Measurements from ENCODE around the gene ZNF763.
A peak's percentile ranks its signal among the peaks of the same experiment; 100 is the strongest.
"Not testable (repeated sequence)": the region's sequence is repeated elsewhere in the genome, so short reads cannot be mapped to it uniquely, and the experiment has no call there.

The ZNF763 gene

GRCh38 chr19:11973019-11973810 is 8.4 kb downstream of the ZNF763 start:
- Histone ChIP-seq H3K9ac (ENCODE audit: low read length) (no peak overlapping the region), H3K4me1 (ENCODE audit: control insufficient read depth, insufficient read depth, low read length) (no peaks in the 10 kb centered on the region)
- no peak for DNase-seq (ENCODE audit: low read depth)

GRCh38 chr19:11978492-11979100 is 13.8 kb downstream of the ZNF763 start:
- no peak for DNase-seq (ENCODE audit: low read depth)
- H3K4me3 ChIP-seq (ENCODE audit: low read length): peak overlapping the region; percentile 67
- peaks cover 82% of the 10 kb centered on the region for H3K9me3 ChIP-seq (ENCODE audit: control insufficient read depth, low read length)
- peaks cover 30% of the 10 kb centered on the region for H3K36me3 ChIP-seq (ENCODE audit: control insufficient read depth, insufficient read depth, low read length, severe bottlenecking)
- H3K27me3 ChIP-seq (replicated peaks; ENCODE audit: control insufficient read depth, insufficient read depth, low read length): no peaks in the 10 kb centered on the region
- H3K4me1 ChIP-seq (ENCODE audit: control insufficient read depth, insufficient read depth, low read length): no peaks in the 10 kb centered on the region
- no peak overlapping the region for H3K9ac ChIP-seq (ENCODE audit: low read length)

More at GRCh38 chr19:11973019-11973810, 8.4 kb downstream of the ZNF763 start:
- Histone ChIP-seq H3K36me3 (ENCODE audit: control insufficient read depth, insufficient read depth, low read length, severe bottlenecking) (peaks cover 13% of the 10 kb centered on the region), H3K27me3 (replicated peaks; ENCODE audit: control insufficient read depth, insufficient read depth, low read length) (no peaks in the 10 kb centered on the region), H3K4me3 (ENCODE audit: low read length) (no peak overlapping the region), H3K9me3 (ENCODE audit: control insufficient read depth, low read length) (peaks cover 40% of the 10 kb centered on the region)

- Histone ChIP-seq H3K27me3 (replicated peaks; ENCODE audit: control insufficient read depth, insufficient read depth, low read length) (no peaks in the 10 kb centered on the region), H3K36me3 (ENCODE audit: control insufficient read depth, insufficient read depth, low read length, severe bottlenecking) (peaks cover 30% of the 10 kb centered on the region), H3K4me1 (ENCODE audit: control insufficient read depth, insufficient read depth, low read length) (no peaks in the 10 kb centered on the region), H3K9ac (ENCODE audit: low read length) (no peak overlapping the region), H3K9me3 (ENCODE audit: control insufficient read depth, low read length) (peaks cover 80% of the 10 kb centered on the region), H3K4me3 (ENCODE audit: low read length) (peak overlapping the region; percentile 67)
- DNase-seq (ENCODE audit: low read depth): no peak
Observed at GRCh38 chr19:11979527-11979926, 14.7 kb downstream of the ZNF763 start.

- H3K27me3 ChIP-seq (replicated peaks; ENCODE audit: control insufficient read depth, insufficient read depth, low read length): no peaks in the 10 kb centered on the region
- no peaks in the 10 kb centered on the region for H3K4me1 ChIP-seq (ENCODE audit: control insufficient read depth, insufficient read depth, low read length)
- H3K9me3 ChIP-seq (ENCODE audit: control insufficient read depth, low read length): peaks cover 57% of the 10 kb centered on the region
- peak overlapping the region; percentile 67 for H3K4me3 ChIP-seq (ENCODE audit: low read length)
- DNase-seq (ENCODE audit: low read depth): no peak
- peaks cover 22% of the 10 kb centered on the region for H3K36me3 ChIP-seq (ENCODE audit: control insufficient read depth, insufficient read depth, low read length, severe bottlenecking)
- H3K9ac ChIP-seq (ENCODE audit: low read length): no peak overlapping the region
Observed at GRCh38 chr19:11982526-11982925, 17.7 kb downstream of the ZNF763 start.

GRCh38 chr19:11984986-11985385 is 20.1 kb downstream of the ZNF763 start:
- Histone ChIP-seq H3K27me3 (replicated peaks; ENCODE audit: control insufficient read depth, insufficient read depth, low read length) (no peaks in the 10 kb centered on the region), H3K9me3 (ENCODE audit: control insufficient read depth, low read length) (peaks cover 33% of the 10 kb centered on the region), H3K9ac (ENCODE audit: low read length) (no peak overlapping the region), H3K4me1 (ENCODE audit: control insufficient read depth, insufficient read depth, low read length) (peaks cover 5% of the 10 kb centered on the region), H3K36me3 (ENCODE audit: control insufficient read depth, insufficient read depth, low read length, severe bottlenecking) (no peaks in the 10 kb centered on the region), H3K4me3 (ENCODE audit: low read length) (no peak overlapping the region)
- peak; percentile 14 for DNase-seq (ENCODE audit: low read depth)

GRCh38 chr19:11986754-11987153 is 21.9 kb downstream of the ZNF763 start:
- Histone ChIP-seq H3K9ac (ENCODE audit: low read length) (no peak overlapping the region), H3K4me1 (ENCODE audit: control insufficient read depth, insufficient read depth, low read length) (peaks cover 5% of the 10 kb centered on the region), H3K36me3 (ENCODE audit: control insufficient read depth, insufficient read depth, low read length, severe bottlenecking) (no peaks in the 10 kb centered on the region), H3K4me3 (ENCODE audit: low read length) (peak overlapping the region; percentile 92), H3K9me3 (ENCODE audit: control insufficient read depth, low read length) (peaks cover 15% of the 10 kb centered on the region), H3K27me3 (replicated peaks; ENCODE audit: control insufficient read depth, insufficient read depth, low read length) (no peaks in the 10 kb centered on the region)
- no peak for DNase-seq (ENCODE audit: low read depth)

- Histone ChIP-seq H3K27me3 (replicated peaks; ENCODE audit: control insufficient read depth, insufficient read depth, low read length) (no peaks in the 10 kb centered on the region), H3K4me3 (ENCODE audit: low read length) (peak overlapping the region; percentile 92), H3K4me1 (ENCODE audit: control insufficient read depth, insufficient read depth, low read length) (peaks cover 5% of the 10 kb centered on the region), H3K9ac (ENCODE audit: low read length) (peak overlapping the region; percentile 91), H3K9me3 (ENCODE audit: control insufficient read depth, low read length) (peaks cover 6% of the 10 kb centered on the region), H3K36me3 (ENCODE audit: control insufficient read depth, insufficient read depth, low read length, severe bottlenecking) (no peaks in the 10 kb centered on the region)
- DNase-seq (ENCODE audit: low read depth): peak; percentile 98
Observed at GRCh38 chr19:11987405-11988281, 22.8 kb downstream of the ZNF763 start.

- no peak overlapping the region for H3K9ac ChIP-seq (ENCODE audit: low read length)
- peaks cover 5% of the 10 kb centered on the region for H3K4me1 ChIP-seq (ENCODE audit: control insufficient read depth, insufficient read depth, low read length)
- no peaks in the 10 kb centered on the region for H3K27me3 ChIP-seq (replicated peaks; ENCODE audit: control insufficient read depth, insufficient read depth, low read length)
- peak overlapping the region; percentile 92 for H3K4me3 ChIP-seq (ENCODE audit: low read length)
- no peaks in the 10 kb centered on the region for H3K36me3 ChIP-seq (ENCODE audit: control insufficient read depth, insufficient read depth, low read length, severe bottlenecking)
- no peak for DNase-seq (ENCODE audit: low read depth)
- no peaks in the 10 kb centered on the region for H3K9me3 ChIP-seq (ENCODE audit: control insufficient read depth, low read length)
Observed at GRCh38 chr19:11989112-11989456, 24.2 kb downstream of the ZNF763 start.

GRCh38 chr19:11991921-11992320 is 27.1 kb downstream of the ZNF763 start:
- H3K36me3 ChIP-seq (ENCODE audit: control insufficient read depth, insufficient read depth, low read length, severe bottlenecking); DNase-seq (ENCODE audit: low read depth): not testable (repeated sequence)

GRCh38 chr19:11995174-11995573 is 30.3 kb downstream of the ZNF763 start:
- no peaks in the 10 kb centered on the region for H3K4me1 ChIP-seq (ENCODE audit: control insufficient read depth, insufficient read depth, low read length)
- H3K9ac ChIP-seq (ENCODE audit: low read length): no peak overlapping the region
- H3K4me3 ChIP-seq (ENCODE audit: low read length): no peak overlapping the region
- peaks cover 4% of the 10 kb centered on the region for H3K36me3 ChIP-seq (ENCODE audit: control insufficient read depth, insufficient read depth, low read length, severe bottlenecking)
- DNase-seq (ENCODE audit: low read depth): peak; percentile 52
- H3K9me3 ChIP-seq (ENCODE audit: control insufficient read depth, low read length): no peaks in the 10 kb centered on the region
- H3K27me3 ChIP-seq (replicated peaks; ENCODE audit: control insufficient read depth, insufficient read depth, low read length): no peaks in the 10 kb centered on the region

More at GRCh38 chr19:11991921-11992320, 27.1 kb downstream of the ZNF763 start:
- H3K4me3 ChIP-seq (ENCODE audit: low read length); H3K4me1 ChIP-seq (ENCODE audit: control insufficient read depth, insufficient read depth, low read length); H3K27me3 ChIP-seq (replicated peaks; ENCODE audit: control insufficient read depth, insufficient read depth, low read length); H3K9me3 ChIP-seq (ENCODE audit: control insufficient read depth, low read length); H3K9ac ChIP-seq (ENCODE audit: low read length): not testable (repeated sequence)
